CD4-positive, alpha-beta T cell treated with Interleukin-1 beta for 1 hour (primary cell): Measurements from ENCODE around the gene PAGR1.
"Not testable (repeated sequence)": the region's sequence is repeated elsewhere in the genome, so short reads cannot be mapped to it uniquely, and the experiment has no call there.

Experiments
- DNase-seq, 2 donors: peaks; one replicate each; pipeline ENCODE4 v3.0.0-alpha.2; 2020 to 2022

The PAGR1 gene

DNA sequence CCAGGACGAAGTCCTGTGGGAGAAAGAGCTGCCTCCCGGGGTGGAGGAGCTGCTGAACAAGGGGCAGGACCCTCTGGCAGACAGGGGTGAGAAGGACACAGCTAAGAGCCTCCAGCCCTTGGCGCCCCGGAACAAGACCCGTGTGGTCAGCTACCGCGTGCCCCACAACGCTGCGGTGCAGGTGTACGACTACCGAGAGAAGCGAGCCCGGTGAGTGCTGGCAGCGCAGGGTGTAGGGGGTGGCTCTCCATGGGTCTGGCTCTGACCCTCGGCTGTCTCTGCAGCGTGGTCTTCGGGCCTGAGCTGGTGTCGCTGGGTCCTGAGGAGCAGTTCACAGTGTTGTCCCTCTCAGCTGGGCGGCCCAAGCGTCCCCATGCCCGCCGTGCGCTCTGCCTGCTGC is 25.7 kb downstream of the PAGR1 start:
- DNase-seq: no peak

GRCh38 chr16:29842732-29843346 is 26.9 kb downstream of the PAGR1 start:
- no peak for DNase-seq

GRCh38 chr16:29843931-29844330 is 28.0 kb downstream of the PAGR1 start:
- no peak for DNase-seq

DNA sequence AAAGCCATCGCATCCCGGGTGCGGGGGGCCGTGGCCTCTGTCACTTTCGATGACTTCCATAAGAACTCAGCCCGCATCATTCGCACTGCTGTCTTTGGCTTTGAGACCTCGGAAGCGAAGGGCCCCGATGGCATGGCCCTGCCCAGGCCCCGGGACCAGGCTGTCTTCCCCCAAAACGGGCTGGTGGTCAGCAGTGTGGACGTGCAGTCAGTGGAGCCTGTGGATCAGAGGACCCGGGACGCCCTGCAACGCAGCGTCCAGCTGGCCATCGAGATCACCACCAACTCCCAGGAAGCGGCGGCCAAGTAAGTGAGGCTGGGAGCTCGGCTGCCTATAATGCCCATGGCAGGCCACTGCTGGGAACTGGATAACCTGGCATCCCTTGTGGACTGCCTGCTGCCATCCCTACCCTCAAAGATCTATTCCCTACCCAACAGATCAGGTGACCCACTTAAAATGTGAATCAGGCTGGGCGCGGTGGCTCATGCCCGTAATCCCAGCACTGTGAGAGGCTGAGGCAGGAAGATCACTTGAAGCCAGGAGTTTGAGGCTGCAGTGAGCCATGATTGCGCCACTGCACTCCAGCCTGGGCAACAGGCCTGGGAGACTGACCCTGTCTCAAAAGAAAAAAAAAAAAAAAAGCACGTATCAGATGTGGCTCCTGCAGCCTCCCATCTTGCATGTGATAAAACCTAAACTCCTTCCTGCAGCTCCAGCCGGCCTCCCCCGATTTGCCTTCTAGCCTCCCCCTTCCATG is 28.8 kb downstream of the PAGR1 start:
- no peak for DNase-seq

GRCh38 chr16:29845656-29846055 is 29.7 kb downstream of the PAGR1 start:
- no peak for DNase-seq

GRCh38 chr16:29848420-29849297 is 32.7 kb downstream of the PAGR1 start:
- peak; percentile 80 to 82 for DNase-seq

DNA sequence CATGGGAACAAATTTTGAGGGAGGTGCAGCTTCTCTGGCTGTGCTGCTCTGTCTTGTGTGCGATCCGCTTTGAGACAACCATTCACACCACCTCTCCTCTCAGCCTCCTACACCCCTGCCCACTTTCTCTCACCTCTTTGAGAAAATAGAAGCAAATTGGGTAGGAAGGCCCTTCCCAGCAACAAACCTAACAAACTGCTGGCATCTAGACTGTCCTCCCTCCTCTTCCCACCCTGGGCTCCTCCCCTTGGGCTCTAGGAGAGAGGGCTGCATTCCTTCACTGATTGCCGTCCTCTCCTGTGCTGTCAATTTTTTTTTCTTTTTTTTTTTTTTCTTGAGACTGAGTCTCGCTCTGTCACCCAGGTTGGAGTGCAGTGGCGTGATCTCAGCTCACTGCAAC is 33.6 kb downstream of the PAGR1 start:
- DNase-seq: no peak

GRCh38 chr16:29850998-29851397 is 35.0 kb downstream of the PAGR1 start:
- DNase-seq: no peak

GRCh38 chr16:29852654-29853053 is 36.7 kb downstream of the PAGR1 start:
- no peak for DNase-seq

GRCh38 chr16:29854520-29855100 is 38.7 kb downstream of the PAGR1 start:
- DNase-seq: no peak

DNA sequence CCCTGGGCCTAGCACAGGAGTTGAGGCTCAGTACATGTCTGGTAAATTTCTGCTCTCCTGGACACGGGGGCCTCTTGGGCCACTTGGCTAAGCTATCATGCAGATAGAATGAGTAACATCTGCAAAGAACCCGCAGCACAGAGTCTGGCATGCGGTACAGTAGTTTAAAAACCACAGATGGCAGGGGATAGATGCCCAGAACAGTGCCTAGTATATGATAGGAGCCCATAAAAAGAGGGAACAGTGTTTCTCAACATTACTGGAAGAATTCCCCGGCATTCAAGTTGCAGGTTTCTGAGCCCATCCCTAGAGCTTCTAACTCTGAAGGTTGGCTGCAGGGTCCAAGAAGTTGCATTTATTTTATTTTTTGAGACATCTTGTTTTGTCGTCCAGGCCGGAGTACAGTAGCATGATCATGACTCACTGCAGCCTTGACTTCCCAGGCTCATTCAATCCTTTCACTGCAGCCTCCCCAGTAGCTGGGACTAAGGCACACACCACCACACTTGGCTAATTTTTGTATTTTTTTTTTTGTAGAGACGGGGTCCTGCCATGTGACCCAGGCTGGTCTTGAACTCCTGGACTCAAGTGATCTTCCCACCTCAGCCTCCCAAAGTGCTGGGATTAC is 41.3 kb downstream of the PAGR1 start:
- DNase-seq: no peak

- no peak for DNase-seq
These were observed 42.3 kb downstream of the PAGR1 start for GRCh38 chr16:29858149-29858849.

GRCh38 chr16:29858974-29859373 is 43.0 kb downstream of the PAGR1 start:
- DNase-seq: no peak

- no peak for DNase-seq
These were observed 44.3 kb downstream of the PAGR1 start for GRCh38 chr16:29860218-29860617.

- no peak for DNase-seq
These were observed 46.5 kb downstream of the PAGR1 start for GRCh38 chr16:29862383-29862883.

GRCh38 chr16:29862884-29863668 is 47.1 kb downstream of the PAGR1 start, which contains the start of gene CDIPT:
Gene CDIPT, minus strand, starts transcription at chr16:29863226. Its CDS starts 369 bp downstream, at chr16:29862857.
- DNase-seq: peak; percentile 95 to 96

DNA sequence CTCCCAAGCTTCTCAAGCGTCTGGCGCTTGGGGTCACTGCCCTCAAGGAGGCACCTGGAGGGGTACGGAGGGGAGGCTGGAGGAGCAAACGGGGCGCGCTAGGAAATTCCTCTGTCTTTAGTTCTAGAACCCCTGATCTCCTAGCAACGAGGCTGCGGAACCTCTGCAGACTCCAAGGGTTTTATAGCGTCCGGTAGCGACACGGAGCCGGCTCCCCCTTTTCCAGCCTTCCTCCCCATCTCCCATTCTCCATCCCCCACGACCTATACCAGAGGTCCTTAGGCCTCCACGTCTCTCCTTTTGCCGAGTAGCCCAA is 47.7 kb downstream of the PAGR1 start:
- no peak for DNase-seq

DNA sequence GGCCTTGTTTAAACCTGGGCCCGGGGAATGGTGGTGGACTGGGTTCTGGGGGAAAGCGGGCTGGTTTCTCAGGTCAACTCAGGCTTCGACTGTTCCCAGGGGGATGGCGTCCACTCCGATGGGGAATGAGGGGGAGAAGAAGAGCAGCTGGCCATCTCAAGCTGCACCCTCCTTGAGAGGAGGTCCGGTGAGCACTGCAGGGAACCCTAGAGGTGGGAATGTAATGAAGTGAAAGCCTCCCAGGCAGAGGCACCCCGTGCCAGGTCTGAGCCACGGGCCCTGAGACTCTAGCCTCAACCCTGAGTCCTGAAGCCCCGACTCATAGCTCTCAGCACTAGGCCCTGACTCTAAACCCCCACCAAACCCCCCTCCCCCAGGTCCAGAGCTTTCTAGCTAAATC is 48.3 kb downstream of the PAGR1 start:
- DNase-seq: no peak

DNA sequence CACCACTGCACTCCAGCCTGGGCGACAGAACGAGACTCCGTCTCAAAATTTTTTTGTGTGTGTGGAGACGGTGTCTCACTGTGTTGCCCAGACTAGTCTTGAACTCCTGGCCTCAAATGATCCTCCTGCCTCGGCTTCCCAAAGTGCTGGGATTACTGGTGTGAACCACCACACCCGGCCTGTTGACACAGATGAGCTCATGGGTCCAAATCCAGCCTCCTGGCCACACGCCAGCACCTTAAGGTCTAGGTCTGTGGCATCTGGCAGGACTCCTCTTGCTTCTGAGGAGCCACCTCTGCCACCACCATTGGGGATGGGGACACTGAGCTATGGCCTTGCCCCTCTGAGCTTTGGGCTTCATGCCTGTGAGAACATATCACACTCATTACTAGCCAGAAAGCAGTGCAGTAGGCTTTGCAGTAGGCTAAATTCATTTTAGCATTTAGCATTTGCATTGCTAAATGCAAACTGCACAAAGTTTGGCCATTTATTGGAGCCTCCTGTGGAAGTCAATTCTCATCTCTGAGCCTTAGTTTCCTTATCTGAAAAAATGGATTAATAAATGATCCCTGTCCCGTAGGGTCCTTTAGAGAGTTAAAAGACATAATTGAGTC is 52.6 kb downstream of the PAGR1 start:
- DNase-seq: no peak

- not testable (repeated sequence) for DNase-seq
These were observed 53.1 kb downstream of the PAGR1 start for GRCh38 chr16:29869067-29869466.
